Hepatocyte (in vitro differentiated cells): Measurements from ENCODE around the gene WDR72. TPM values are rescaled to one million over a fixed set of nuclear protein-coding genes. Genes with fewer than 3 reads are reported as not detected.
"Not testable (repeated sequence)": the region's sequence is repeated elsewhere in the genome, so short reads cannot be mapped to it uniquely, and the experiment has no call there.

Experiments
- DNase-seq: peaks from one replicate; pipeline ENCODE4 v3.0.0-alpha.2; 2016; ENCODE audit warnings: low spot score
- H2AFZ ChIP-seq: fragments of 200-600 bp; sonication (generic); 2 replicates; pipeline ENCODE4 v1.6.0; 2016; ENCODE audit warnings: antibody characterized with exemption, mild to moderate bottlenecking
- H3K27ac ChIP-seq: fragments of 200-600 bp; sonication (generic); 2 replicates; pipeline ENCODE4 v1.5.1; 2016; ENCODE audit warnings: mild to moderate bottlenecking
- H3K27me3 ChIP-seq: fragments of 200-600 bp; sonication (generic); 2 replicates; pipeline ENCODE4 v1.6.1; 2016
- H3K36me3 ChIP-seq: fragments of 200-600 bp; sonication (generic); replicated peaks from 2 replicates; pipeline ENCODE4 v1.5.1; 2016; ENCODE audit warnings: low read depth; ENCODE audit not compliant: insufficient read depth
- H3K4me1 ChIP-seq: fragments of 200-600 bp; sonication (generic); 2 replicates; pipeline ENCODE4 v1.5.1; 2016; ENCODE audit warnings: mild to moderate bottlenecking, moderate library complexity; ENCODE audit not compliant: insufficient read depth
- H3K4me2 ChIP-seq: fragments of 200-600 bp; sonication (generic); 2 replicates; pipeline ENCODE4 v1.6.0; 2016
- H3K4me3 ChIP-seq: fragments of 200-600 bp; sonication (generic); 2 replicates; pipeline ENCODE4 v1.5.1; 2016; ENCODE audit warnings: mild to moderate bottlenecking
- H3K79me2 ChIP-seq: fragments of 200-600 bp; sonication (generic); 2 replicates; pipeline ENCODE4 v1.6.0; 2017; ENCODE audit warnings: mild to moderate bottlenecking
- H3K9me2 ChIP-seq: fragments of 200-600 bp; sonication (generic); replicated peaks from 2 replicates; pipeline ENCODE4 v1.6.0; 2017; ENCODE audit warnings: mild to moderate bottlenecking; ENCODE audit not compliant: insufficient read depth
- H3K9me3 ChIP-seq: fragments of 200-600 bp; sonication (generic); 2 replicates; pipeline ENCODE4 v1.5.1; 2016; ENCODE audit warnings: low read depth, mild to moderate bottlenecking
- H4K20me1 ChIP-seq: fragments of 200-600 bp; sonication (generic); 2 replicates; pipeline ENCODE4 v1.6.0; 2016; ENCODE audit warnings: mild to moderate bottlenecking; ENCODE audit not compliant: insufficient read depth, poor library complexity, severe bottlenecking
- CTCF ChIP-seq: fragments of 200-600 bp; sonication (generic); IDR thresholded peaks from 2 replicates; pipeline ENCODE4 v1.5.1; 2016; ENCODE audit warnings: antibody characterized with exemption, mild to moderate bottlenecking; ENCODE audit not compliant: poor library complexity
- EZH2 ChIP-seq: fragments of 200-600 bp; sonication (generic); IDR thresholded peaks from 2 replicates; pipeline ENCODE4 v1.6.1; 2016; ENCODE audit warnings: antibody characterized with exemption, mild to moderate bottlenecking, borderline replicate concordance
- EZH2phosphoT487 ChIP-seq: fragments of 200-600 bp; sonication (generic); IDR thresholded peaks from one replicate; pipeline ENCODE4 v1.6.1; 2018; ENCODE audit warnings: antibody characterized with exemption, mild to moderate bottlenecking, low read depth, moderate library complexity; ENCODE audit not compliant: unreplicated experiment, severe bottlenecking
- WGBS: methylation state at CpG from one replicate; pipeline ENCODE4 v1.1.6; 2016; ENCODE audit warnings: low lambda C conversion rate; ENCODE audit errors: missing lambda C conversion rate; 5-methylcytosine and 5-hydroxymethylcytosine counted together
- polyA plus RNA-seq: library from polyadenylated mRNA; unstranded; fragments of >200 nt; fragmentation: Nextera tagmentation; extraction: Ambion mirVana; gene quantifications from 2 replicates; pipeline ENCODE4 v1.2.1, GENCODE V29; 2016
- total RNA-seq: library from RNA; depleted of rRNA; stranded (reverse); fragments of >200 nt; gene quantifications from 2 replicates; pipeline ENCODE4 v1.2.3, GENCODE V29; 2014

The WDR72 gene
- total and polyA plus RNA-seq, 2 experiments from 2014 or later, result 3.5 to 6.4 TPM

- Histone ChIP-seq H3K4me2 (peak overlapping the region; percentile 27), H3K9me2 (no peaks in the 10 kb centered on the region), H3K4me3 (no peak overlapping the region), H3K36me3 (no peaks in the 10 kb centered on the region), H3K79me2 (no peaks in the 10 kb centered on the region), H3K9me3 (no peaks in the 10 kb centered on the region), H3K4me1 (no peaks in the 10 kb centered on the region), H2AFZ (no peak overlapping the region), H4K20me1 (no peaks in the 10 kb centered on the region), H3K27me3 (no peaks in the 10 kb centered on the region), H3K27ac (no peak overlapping the region)
- no peak for TF ChIP-seq EZH2phosphoT487
- TF ChIP-seq CTCF, result no peak
- no peak for TF ChIP-seq EZH2
- WGBS, result 52% methylated on average over 7 of the region's 7 CpGs
- DNase-seq, result peak; percentile 9
Observed at GRCh38 chr15:53693729-53694475, 65.6 kb downstream of the WDR72 start.

GRCh38 chr15:53684162-53684561, 75.3 kb downstream of the WDR72 start:
- not testable (repeated sequence) for H3K4me3 ChIP-seq, H3K4me2 ChIP-seq, H4K20me1 ChIP-seq, H3K79me2 ChIP-seq, H3K9me2 ChIP-seq, H2AFZ ChIP-seq, H3K36me3 ChIP-seq, H3K27me3 ChIP-seq, DNase-seq, H3K9me3 ChIP-seq, H3K4me1 ChIP-seq, H3K27ac ChIP-seq
- WGBS, result 88% methylated on average over 23 of the region's 23 CpGs

DNA sequence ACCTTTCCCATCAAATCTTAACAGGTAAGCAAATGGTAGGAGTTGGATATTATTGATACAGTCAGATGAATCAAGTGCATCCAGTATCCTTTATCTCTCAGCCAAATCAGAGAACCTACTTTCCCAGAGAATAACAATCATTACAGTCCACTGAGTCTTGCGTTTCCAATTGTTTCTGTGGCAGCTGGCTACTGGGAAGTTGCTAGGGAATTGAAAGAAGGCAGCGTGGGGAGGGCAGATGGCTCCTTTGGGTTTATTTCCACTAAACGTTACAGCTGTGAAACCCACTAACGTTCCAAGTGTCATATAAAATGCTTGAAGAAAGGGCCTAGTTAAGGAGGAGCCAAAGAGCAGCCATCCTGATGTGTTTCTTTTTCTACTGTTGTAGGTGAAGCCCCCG, 78.4 kb downstream of the WDR72 start:
- no peak overlapping the region for H3K4me3 ChIP-seq
- WGBS, result 70% methylated on average over 5 of the region's 5 CpGs
- H3K9me2 ChIP-seq, result no peaks in the 10 kb centered on the region
- H3K79me2 ChIP-seq, result no peaks in the 10 kb centered on the region
- no peaks in the 10 kb centered on the region for H3K9me3 ChIP-seq
- no peaks in the 10 kb centered on the region for H4K20me1 ChIP-seq
- no peaks in the 10 kb centered on the region for H3K36me3 ChIP-seq
- no peak overlapping the region for H2AFZ ChIP-seq
- no peak overlapping the region for H3K4me2 ChIP-seq
- H3K27ac ChIP-seq, result no peak overlapping the region
- DNase-seq, result no peak
- no peak for TF ChIP-seq EZH2phosphoT487
- TF ChIP-seq EZH2, result no peak
- TF ChIP-seq CTCF, result no peak
- no peaks in the 10 kb centered on the region for H3K4me1 ChIP-seq
- no peaks in the 10 kb centered on the region for H3K27me3 ChIP-seq

- no peak overlapping the region for H3K4me2 ChIP-seq
- H3K4me3 ChIP-seq, result no peak overlapping the region
- no peak for TF ChIP-seq EZH2phosphoT487
- no peak for TF ChIP-seq CTCF
- TF ChIP-seq EZH2, result no peak
- no peaks in the 10 kb centered on the region for H3K79me2 ChIP-seq
- H3K27ac ChIP-seq, result no peak overlapping the region
- no peaks in the 10 kb centered on the region for H3K27me3 ChIP-seq
- no peaks in the 10 kb centered on the region for H3K36me3 ChIP-seq
- no peaks in the 10 kb centered on the region for H4K20me1 ChIP-seq
- no peak overlapping the region for H2AFZ ChIP-seq
- no peaks in the 10 kb centered on the region for H3K9me2 ChIP-seq
- no peaks in the 10 kb centered on the region for H3K9me3 ChIP-seq
- no peak for DNase-seq
- H3K4me1 ChIP-seq, result no peaks in the 10 kb centered on the region
Observed at GRCh38 chr15:53675832-53676231, 83.6 kb downstream of the WDR72 start.
